K562 (cell line): Measurements from ENCODE around the gene TOR3A. TPM values are rescaled to one million over a fixed set of nuclear protein-coding genes. Genes with fewer than 3 reads are reported as not detected.

ENCODE experiments used
- ARID4B ChIP-seq: sonication (generic); formaldehyde crosslinking; IDR thresholded peaks from 2 replicates; pipeline ENCODE4 v1.8.0; 2022; ENCODE audit warnings: mild to moderate bottlenecking, missing genetic modification reagents
- BHLHE40 ChIP-seq: IDR thresholded peaks from 2 replicates; pipeline ENCODE4 v1.6.1; 2011; ENCODE audit warnings: low read length, improper control_type of control experiment
- CBFB ChIP-seq: sonication (generic); formaldehyde crosslinking; IDR thresholded peaks from 2 replicates; pipeline ENCODE4 v1.4.0; 2020; ENCODE audit warnings: mild to moderate bottlenecking, missing genetic modification reagents
- CC2D1A ChIP-seq: fragments of 450-650 bp; IDR thresholded peaks from 2 replicates; pipeline ENCODE4 v1.6.1; 2017; ENCODE audit warnings: mild to moderate bottlenecking
- E2F8 ChIP-seq: fragments of 450-650 bp; IDR thresholded peaks from 2 replicates; pipeline ENCODE4 v1.7.1; 2018; ENCODE audit warnings: mild to moderate bottlenecking, low read depth; ENCODE audit not compliant: partially characterized antibody
- HDGF ChIP-seq: fragments of 450-650 bp; IDR thresholded peaks from 2 replicates; pipeline ENCODE4 v1.6.1; 2016
- KDM5B ChIP-seq: fragments of 200-600 bp; sonication (generic); IDR thresholded peaks from 2 replicates; pipeline ENCODE4 v1.6.1; 2012; ENCODE audit warnings: low read depth, mild to moderate bottlenecking, moderate library complexity, low read length, control low read depth, inconsistent platforms; ENCODE audit not compliant: insufficient replicate concordance
- MTA3 ChIP-seq: fragments of 450-650 bp; formaldehyde crosslinking; IDR thresholded peaks from 2 replicates; pipeline ENCODE4 v1.6.1; 2017; ENCODE audit warnings: mild to moderate bottlenecking, borderline replicate concordance
- POLR2H ChIP-seq: IDR thresholded peaks from 2 replicates; pipeline ENCODE4 v1.6.1; 2016; ENCODE audit warnings: missing genetic modification characterization, low read depth, mild to moderate bottlenecking, control low read depth, missing compliant biosample characterization, moderate library complexity
- PRDM10 ChIP-seq: fragments of 450-650 bp; IDR thresholded peaks from 2 replicates; pipeline ENCODE4 v1.6.1; 2018; ENCODE audit not compliant: partially characterized antibody
- RBM14 ChIP-seq: fragments of 200-400 bp; formaldehyde crosslinking; IDR thresholded peaks from 2 replicates; pipeline ENCODE4 v1.6.1; 2018; ENCODE audit warnings: low read depth, mild to moderate bottlenecking, low read length, moderate library complexity, borderline replicate concordance; ENCODE audit not compliant: insufficient read depth
- SIN3A ChIP-seq, 2 experiments: fragments of 150-350 bp in 1 of 2; IDR thresholded peaks; 2 replicates each; pipeline ENCODE4 v1.6.1; 2011 to 2016; ENCODE audit warnings: borderline replicate concordance in 2 of 2, low read depth in 2 of 2, low read length in 2 of 2, mild to moderate bottlenecking in 2 of 2, moderate library complexity in 2 of 2; ENCODE audit not compliant: control insufficient read depth in 1 of 2
- SMARCB1 ChIP-seq: IDR thresholded peaks from 2 replicates; pipeline ENCODE4 v1.6.1; 2011; ENCODE audit warnings: improper control_type of control experiment, low read depth; ENCODE audit not compliant: insufficient read length
- SRSF7 ChIP-seq: fragments of 200-400 bp; formaldehyde crosslinking; optimal IDR thresholded peaks from 2 replicates; pipeline ENCODE3; 2017; ENCODE audit warnings: mild to moderate bottlenecking, low read depth, low read length
- ZBTB17 ChIP-seq: fragments of 450-650 bp; formaldehyde crosslinking; IDR thresholded peaks from 2 replicates; pipeline ENCODE4 v1.4.0; 2020; ENCODE audit warnings: mild to moderate bottlenecking
- ZNF589 ChIP-seq: fragments of 200-800 bp; sonication (Bioruptor generic); IDR thresholded peaks from 2 replicates; pipeline ENCODE4 v1.6.1; 2016; ENCODE audit warnings: low read depth, missing genetic modification characterization, missing compliant biosample characterization
- ZZZ3 ChIP-seq: fragments of 450-650 bp; IDR thresholded peaks from 2 replicates; pipeline ENCODE4 v1.6.1; 2016; ENCODE audit warnings: antibody characterized with exemption, mild to moderate bottlenecking, moderate library complexity
- polyA plus RNA-seq, 8 experiments: library from polyadenylated mRNA; depleted of rRNA in 4 of 8; stranded (reverse) in 5 of 8; unstranded in 3 of 8; fragments of >200 nt; fragmentation: Nextera tagmentation in 2 of 8; fragmentation: Illumina TruSeq in 1 of 8; extraction: Ambion mirVana in 2 of 8; extraction: Trizol in 1 of 8; gene quantifications; 2 replicates each; pipeline versions ENCODE4 v1.2.1 to v1.2.3, GENCODE V29; 2011 to 2014; ENCODE audit warnings: inconsistent platforms in 1 of 8, missing spikeins in 1 of 8
- total RNA-seq, 7 experiments: library from RNA; depleted of rRNA in 6 of 7; stranded (reverse); fragments of >200 nt in 6 of 7; fragmentation: Illumina TruSeq in 2 of 7; extraction: Trizol in 2 of 7; gene quantifications; 2 replicates each; pipeline versions ENCODE4 v1.2.1 to v1.2.3, GENCODE V29; 2011 to 2021; ENCODE audit warnings: low replicate concordance in 1 of 7

TOR3A gene
- total and polyA plus RNA-seq, 9 of the 15 experiments (the other 6 are each of a cell fraction or from before 2014, with no cell fraction given) = 7.9 to 94.5 (median 39.7) TPM

GRCh38 chr1:179081687-179082332, at the start of gene TOR3A (continued):
- TF ChIP-seq RBM14 = no peak
- TF ChIP-seq ZNF589 = no peak; the same call in 1 of the 2 replicates
- TF ChIP-seq SRSF7 = no peak
- TF ChIP-seq BHLHE40 = peak; percentile 91
- TF ChIP-seq ZZZ3 = no peak
- peak; percentile 91 for TF ChIP-seq KDM5B
- TF ChIP-seq ARID4B = peak; percentile 90
- no peak for TF ChIP-seq HDGF
- TF ChIP-seq MTA3 = peak; percentile 68
- peak; percentile 49 for TF ChIP-seq POLR2H (tag)
- TF ChIP-seq PRDM10 = no peak
- peak in 1 of 2 experiments; percentile 68; a peak in 2 of 4 replicates for TF ChIP-seq SIN3A (IDR thresholded peaks at IDR 0.05; ENCODE audit: borderline replicate concordance in 2 of 2, control insufficient read depth in 1 of 2, low read depth in 2 of 2, low read length in 2 of 2)
- peak; percentile 84 for TF ChIP-seq E2F8
- TF ChIP-seq CBFB (CRISPR knock-in tag) = no peak
- TF ChIP-seq CC2D1A = no peak
- TF ChIP-seq SMARCB1 = no peak
- TF ChIP-seq ZBTB17 (CRISPR knock-in tag) = peak; percentile 51
